ENCODE results near the gene STK25. TPM values are rescaled to one million over a fixed set of nuclear protein-coding genes. Genes with fewer than 3 reads are reported as not detected.
"Not testable (repeated sequence)": the region's sequence is repeated elsewhere in the genome, so short reads cannot be mapped to it uniquely, and the experiment has no call there.

The STK25 gene
- total RNA-seq, 3 donors from 2014 or later: 97.1 to 104 (median 100) TPM

DNA sequence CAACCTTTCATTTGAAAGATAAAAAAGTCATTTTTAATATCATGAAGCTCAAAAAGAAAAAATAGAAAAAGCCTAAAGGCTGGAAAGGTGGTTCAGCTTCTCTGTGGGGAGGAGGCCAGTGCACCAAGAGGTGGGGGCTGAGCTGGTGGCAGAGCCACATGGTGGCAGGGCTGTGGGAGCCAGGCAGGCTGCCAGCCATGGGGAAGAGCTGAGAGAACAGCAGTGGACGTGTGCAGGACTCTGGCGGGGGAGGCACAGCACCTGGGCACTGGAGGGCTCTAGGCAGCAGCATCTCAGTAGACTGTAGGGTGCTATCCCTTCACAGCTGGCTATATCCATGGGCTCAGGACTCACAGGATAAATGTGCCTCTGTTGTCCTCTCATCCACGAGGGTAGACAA lies 47.8 kb downstream of the STK25 start:
- Mint-ChIP-seq H3K36me3 (ENCODE audit: insufficient read depth) (peaks cover 3% of the 10 kb centered on the region), H3K27me3 (ENCODE audit: low read depth) (no peaks in the 10 kb centered on the region), H3K9me3 (no peaks in the 10 kb centered on the region), H3K4me3 (no peak overlapping the region), H3K4me1 (ENCODE audit: low read depth) (no peaks in the 10 kb centered on the region)
- DNase-seq: no peak
- ATAC-seq: no peak

GRCh38 chr2:241459520-241459919 lies 48.9 kb downstream of the STK25 start:
- H3K27me3 Mint-ChIP-seq (ENCODE audit: low read depth): no peaks in the 10 kb centered on the region
- H3K9me3 Mint-ChIP-seq: no peaks in the 10 kb centered on the region
- no peak overlapping the region for H3K4me3 Mint-ChIP-seq
- no peak for DNase-seq
- no peaks in the 10 kb centered on the region for H3K4me1 Mint-ChIP-seq (ENCODE audit: low read depth)
- no peaks in the 10 kb centered on the region for H3K36me3 Mint-ChIP-seq (ENCODE audit: insufficient read depth)
- ATAC-seq: no peak

DNA sequence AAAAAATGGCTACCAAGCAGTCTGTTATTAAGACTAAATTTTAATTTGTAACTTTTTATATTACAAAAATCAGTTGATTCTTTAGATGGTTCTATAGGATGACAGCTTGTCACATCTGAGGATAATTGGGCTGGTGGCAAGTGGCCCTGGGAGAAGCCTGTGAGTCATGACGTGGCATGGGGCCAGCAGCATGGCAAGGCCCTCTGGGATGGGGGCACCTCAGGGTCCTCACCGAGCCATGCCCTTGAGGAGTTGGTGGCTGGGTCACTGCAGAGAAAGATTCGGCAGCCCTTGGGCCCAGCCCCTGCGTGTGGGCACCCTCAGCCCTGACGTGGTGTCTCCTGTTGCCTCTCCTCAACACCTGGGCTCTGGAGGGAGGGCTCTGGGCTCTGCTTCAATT lies 49.7 kb downstream of the STK25 start:
- DNase-seq (no peak), ATAC-seq (no peak)
- no peaks in the 10 kb centered on the region for H3K27me3 Mint-ChIP-seq (ENCODE audit: low read depth)
- H3K36me3 Mint-ChIP-seq (ENCODE audit: insufficient read depth): no peaks in the 10 kb centered on the region
- no peak overlapping the region for H3K4me3 Mint-ChIP-seq
- H3K4me1 Mint-ChIP-seq (ENCODE audit: low read depth): no peaks in the 10 kb centered on the region
- no peaks in the 10 kb centered on the region for H3K9me3 Mint-ChIP-seq

DNA sequence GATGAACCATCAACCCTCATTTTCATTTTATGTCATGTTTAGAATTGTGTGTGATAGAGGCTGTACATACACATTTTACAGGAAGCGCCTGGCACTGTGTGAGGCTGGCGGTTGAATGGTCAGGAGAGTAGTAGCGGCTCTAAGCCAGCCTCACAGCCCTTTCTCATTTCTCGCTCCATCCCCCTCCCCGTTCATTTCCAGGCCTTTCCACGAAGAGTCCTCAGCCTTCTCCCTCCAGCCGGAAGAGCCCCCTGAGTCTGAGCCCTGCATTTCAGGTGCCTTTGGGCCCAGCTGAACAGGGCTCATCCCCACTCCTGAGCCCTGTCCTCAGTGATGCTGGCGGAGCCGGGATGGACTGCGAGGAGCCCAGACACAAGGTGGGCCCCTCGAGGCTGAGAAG lies 51.8 kb downstream of the STK25 start:
- H3K27me3 Mint-ChIP-seq (ENCODE audit: low read depth): peaks cover 4% of the 10 kb centered on the region

DNA sequence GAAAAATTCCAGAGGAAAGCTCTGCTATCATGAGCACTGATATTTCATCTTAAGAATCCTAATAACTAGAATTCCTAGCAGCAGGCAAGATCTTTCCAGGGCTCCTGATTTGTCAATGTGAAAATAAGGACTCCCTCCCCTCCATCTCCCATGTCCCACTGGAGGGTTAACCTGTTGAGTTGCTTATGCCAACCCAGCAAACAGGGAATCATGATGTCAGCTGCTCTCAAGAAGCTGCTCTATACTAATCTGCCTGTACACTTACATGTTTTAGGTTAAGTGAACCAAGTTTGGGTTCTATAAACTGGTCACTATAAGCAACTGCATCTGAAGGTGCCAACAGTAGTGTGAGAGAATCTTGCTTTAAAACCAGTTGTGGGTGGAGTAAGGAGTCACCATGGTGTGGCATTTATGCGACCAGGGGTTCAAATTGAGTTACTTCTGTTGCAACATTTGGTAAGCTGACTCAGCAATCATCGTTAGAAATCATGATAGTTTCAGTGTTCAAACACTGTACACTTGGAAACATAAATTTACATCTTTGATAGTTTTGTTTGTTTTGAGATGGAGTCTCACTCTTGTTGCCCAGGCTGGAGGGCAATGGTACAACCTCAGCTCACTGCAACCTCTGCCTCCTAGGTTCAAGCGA lies 53.4 kb downstream of the STK25 start:
- no peak overlapping the region for H3K4me3 Mint-ChIP-seq
- ATAC-seq (no peak), DNase-seq (no peak)
- H3K9me3 Mint-ChIP-seq: no peaks in the 10 kb centered on the region
- no peaks in the 10 kb centered on the region for H3K36me3 Mint-ChIP-seq (ENCODE audit: insufficient read depth)
- no peaks in the 10 kb centered on the region for H3K4me1 Mint-ChIP-seq (ENCODE audit: low read depth)
- peaks cover 6% of the 10 kb centered on the region for H3K27me3 Mint-ChIP-seq (ENCODE audit: low read depth)

More for the DNA sequence above, 51.8 kb downstream of the STK25 start:
- DNase-seq: no peak
- Mint-ChIP-seq H3K4me3 (no peak overlapping the region), H3K36me3 (ENCODE audit: insufficient read depth) (no peaks in the 10 kb centered on the region), H3K9me3 (no peaks in the 10 kb centered on the region), H3K4me1 (ENCODE audit: low read depth) (no peaks in the 10 kb centered on the region)
- no peak for ATAC-seq

GRCh38 chr2:241453919-241454318 lies 54.5 kb downstream of the STK25 start:
- not testable (repeated sequence) for H3K4me1 Mint-ChIP-seq (ENCODE audit: low read depth); H3K4me3 Mint-ChIP-seq; H3K9me3 Mint-ChIP-seq

GRCh38 chr2:241451840-241452506 lies 56.4 kb downstream of the STK25 start:
- Mint-ChIP-seq H3K36me3 (ENCODE audit: insufficient read depth) (peaks cover 2% of the 10 kb centered on the region), H3K27me3 (ENCODE audit: low read depth) (peaks cover 18% of the 10 kb centered on the region), H3K9me3 (no peaks in the 10 kb centered on the region), H3K4me1 (ENCODE audit: low read depth) (no peaks in the 10 kb centered on the region), H3K4me3 (no peak overlapping the region)
- DNase-seq (no peak), ATAC-seq (no peak)

More at GRCh38 chr2:241453919-241454318, 54.5 kb downstream of the STK25 start:
- not testable (repeated sequence) for ATAC-seq; DNase-seq; H3K36me3 Mint-ChIP-seq (ENCODE audit: insufficient read depth); H3K27me3 Mint-ChIP-seq (ENCODE audit: low read depth)

GRCh38 chr2:241450092-241450491 lies 58.3 kb downstream of the STK25 start:
- H3K9me3 Mint-ChIP-seq; H3K4me1 Mint-ChIP-seq (ENCODE audit: low read depth); H3K36me3 Mint-ChIP-seq (ENCODE audit: insufficient read depth); DNase-seq; ATAC-seq; H3K4me3 Mint-ChIP-seq: not testable (repeated sequence)
- H3K27me3 Mint-ChIP-seq (ENCODE audit: low read depth): peaks cover 29% of the 10 kb centered on the region

GRCh38 chr2:241445426-241445825 lies 63.0 kb downstream of the STK25 start:
- H3K9me3 Mint-ChIP-seq: no peaks in the 10 kb centered on the region
- no peak for DNase-seq
- H3K36me3 Mint-ChIP-seq (ENCODE audit: insufficient read depth): peaks cover 22% of the 10 kb centered on the region
- H3K4me3 Mint-ChIP-seq: no peak overlapping the region
- H3K27me3 Mint-ChIP-seq (ENCODE audit: low read depth): peaks cover 40% of the 10 kb centered on the region
- ATAC-seq: no peak
- H3K4me1 Mint-ChIP-seq (ENCODE audit: low read depth): peaks cover 21% of the 10 kb centered on the region

DNA sequence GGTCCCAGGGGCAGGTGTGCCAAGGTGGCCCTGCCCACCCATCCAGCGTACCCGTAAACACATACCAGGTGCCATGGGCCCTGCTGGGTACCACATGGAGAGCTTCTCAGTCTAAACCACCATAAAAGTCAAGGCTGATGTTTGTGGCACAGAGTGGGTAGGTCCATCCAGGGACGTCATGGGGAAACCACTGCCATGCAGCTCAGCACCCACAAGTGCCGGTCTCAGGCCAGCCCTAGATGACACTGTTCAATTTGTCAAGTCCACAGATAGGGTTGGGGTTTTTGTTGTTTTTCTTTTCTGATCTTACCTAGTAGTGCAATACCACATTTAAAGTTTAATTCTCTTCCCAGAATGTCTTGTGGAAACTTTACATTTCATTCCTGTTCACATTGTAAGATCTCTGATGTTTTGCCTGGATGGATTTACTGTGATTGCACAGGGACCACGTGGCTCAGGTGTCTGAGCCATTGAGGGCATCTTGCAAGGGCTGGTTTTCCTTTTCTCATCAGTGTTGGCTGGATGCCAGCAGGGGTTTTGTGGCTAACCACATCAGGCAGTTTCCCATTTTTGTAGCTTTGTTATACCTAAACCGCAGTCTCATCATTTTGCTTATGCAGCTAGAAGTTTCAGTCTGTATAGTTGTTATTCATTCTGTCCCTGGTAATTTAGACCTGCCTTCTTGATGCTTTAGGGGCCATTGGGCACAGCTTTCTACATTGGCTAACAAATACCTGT lies 64.7 kb downstream of the STK25 start:
- Mint-ChIP-seq H3K36me3 (ENCODE audit: insufficient read depth) (peaks cover 26% of the 10 kb centered on the region), H3K27me3 (ENCODE audit: low read depth) (peaks cover 38% of the 10 kb centered on the region), H3K9me3 (no peaks in the 10 kb centered on the region), H3K4me1 (ENCODE audit: low read depth) (peaks cover 21% of the 10 kb centered on the region), H3K4me3 (no peak overlapping the region)
- DNase-seq (peak; percentile 92), ATAC-seq (peak; percentile 92)

Other genes starting within 250 kb of the STK25 start
- 100 to 1,000 TPM; 231 to 270 (median 257) TPM for gene HDLBP, start 192.9 kb downstream of the STK25 start, total RNA-seq
- 100 to 1,000 TPM; 185 to 215 (median 189) TPM for gene SEPTIN2, start 192.7 kb downstream of the STK25 start, total RNA-seq
- gene FARP2, start 152.3 kb downstream of the STK25 start, total RNA-seq: 10 to 100 TPM; 29.5 to 35.6 (median 30.3) TPM
- gene BOK, start 50.2 kb upstream of the STK25 start, total RNA-seq: under 1 TPM; 0.15 to 0.19 (median 0.16) TPM
- 10 to 100 TPM; 58.6 to 61.8 (median 59.0) TPM for gene THAP4, start 128.6 kb upstream of the STK25 start, total RNA-seq
- gene ATG4B, start 129.1 kb upstream of the STK25 start, total RNA-seq: 10 to 100 TPM; 72.6 to 82.4 (median 75.3) TPM
- gene DTYMK, start 178.2 kb upstream of the STK25 start, total RNA-seq: 100 to 1,000 TPM in 1 of 3 donors, 10 to 100 TPM in 2; 89.5 to 110 (median 94.9) TPM
- gene ING5, start 193.5 kb upstream of the STK25 start, total RNA-seq: 10 to 100 TPM; 49.2 to 53.5 (median 51.8) TPM
- 10 to 100 TPM; 13.9 to 22.5 (median 18.7) TPM for gene D2HGDH, start 226.0 kb upstream of the STK25 start, total RNA-seq

Data from activated T-cell treated with anti-CD3 and anti-CD28 coated beads, Interleukin-2, amount 50 U/mL, for 4 hours (primary cell).